K562 (cell line): ENCODE measurements around the gene NKG7. TPM values are rescaled to one million over a fixed set of nuclear protein-coding genes. Genes with fewer than 3 reads are reported as not detected.
A peak's percentile ranks its signal among the peaks of the same experiment; 100 is the strongest.

ENCODE experiments used
- ARID1B ChIP-seq: fragments of 450-650 bp; IDR thresholded peaks from 2 replicates; pipeline ENCODE4 v1.6.1; 2016; ENCODE audit warnings: antibody characterized with exemption, mild to moderate bottlenecking, inconsistent platforms
- EP400 ChIP-seq: fragments of 450-650 bp; IDR thresholded peaks from 2 replicates; pipeline ENCODE4 v1.6.1; 2017; ENCODE audit warnings: antibody characterized with exemption, mild to moderate bottlenecking, moderate library complexity
- FOXP1 ChIP-seq: sonication (generic); formaldehyde crosslinking; IDR thresholded peaks from 2 replicates; pipeline ENCODE4 v1.8.0; 2022; ENCODE audit warnings: mild to moderate bottlenecking, missing genetic modification reagents
- FUS ChIP-seq: fragments of 200-400 bp; formaldehyde crosslinking; optimal IDR thresholded peaks from 2 replicates; pipeline ENCODE3; 2017; ENCODE audit warnings: low read depth, low read length
- HNRNPUL1 ChIP-seq: fragments of 200-400 bp; formaldehyde crosslinking; IDR thresholded peaks from 2 replicates; pipeline ENCODE4 v1.6.1; 2017; ENCODE audit warnings: low read length
- LARP7 ChIP-seq: fragments of 450-650 bp; IDR thresholded peaks from 2 replicates; pipeline ENCODE4 v1.6.1; 2016
- MCM2 ChIP-seq: fragments of 450-650 bp; IDR thresholded peaks from 2 replicates; pipeline ENCODE4 v1.6.1; 2017; ENCODE audit warnings: low read depth, mild to moderate bottlenecking
- MXI1 ChIP-seq: IDR thresholded peaks from 2 replicates; pipeline ENCODE4 v1.6.1; 2011; ENCODE audit warnings: low read depth, mild to moderate bottlenecking, improper control_type of control experiment, low read length
- NFIC ChIP-seq: fragments of 450-650 bp; IDR thresholded peaks from 2 replicates; pipeline ENCODE4 v1.6.1; 2017; ENCODE audit warnings: mild to moderate bottlenecking, inconsistent platforms
- NFXL1 ChIP-seq: fragments of 450-650 bp; formaldehyde crosslinking; IDR thresholded peaks from 2 replicates; pipeline ENCODE4 v1.4.0; 2021; ENCODE audit warnings: mild to moderate bottlenecking
- NR2C1 ChIP-seq, 2 experiments: fragments of 450-650 bp; IDR thresholded peaks; 2 replicates each; pipeline ENCODE4 v1.6.1; 2017; ENCODE audit warnings: mild to moderate bottlenecking in 2 of 2, antibody characterized with exemption in 1 of 2, inconsistent platforms in 1 of 2, missing compliant biosample characterization in 1 of 2, missing genetic modification characterization in 1 of 2
- PHF20 ChIP-seq: fragments of 450-650 bp; IDR thresholded peaks from 2 replicates; pipeline ENCODE4 v1.6.1; 2018; ENCODE audit not compliant: partially characterized antibody
- PRMT5 ChIP-seq: sonication (generic); formaldehyde crosslinking; IDR thresholded peaks from 2 replicates; pipeline ENCODE4 v1.5.0; 2020; ENCODE audit warnings: missing genetic modification reagents
- SIX5 ChIP-seq, 2 experiments: IDR thresholded peaks; 2 replicates each; pipeline ENCODE4 v1.6.1; 2011; ENCODE audit warnings: low read length in 2 of 2, borderline replicate concordance in 1 of 2, low read depth in 1 of 2, mild to moderate bottlenecking in 1 of 2, moderate library complexity in 1 of 2; ENCODE audit not compliant: insufficient read depth in 1 of 2
- SNIP1 ChIP-seq: fragments of 450-650 bp; IDR thresholded peaks from 2 replicates; pipeline ENCODE4 v1.7.1; 2017; ENCODE audit warnings: low read depth, mild to moderate bottlenecking
- SOX6 ChIP-seq: fragments of 450-650 bp; IDR thresholded peaks from 2 replicates; pipeline ENCODE4 v1.6.1; 2014; ENCODE audit warnings: mild to moderate bottlenecking
- TCF7L2 ChIP-seq: fragments of 150-350 bp; IDR thresholded peaks from 2 replicates; pipeline ENCODE4 v1.6.1; 2016; ENCODE audit warnings: low read depth, mild to moderate bottlenecking, low read length, moderate library complexity
- TEAD4 ChIP-seq, 2 experiments: sonication (generic) in 1 of 2; formaldehyde crosslinking in 1 of 2; IDR thresholded peaks; 2 replicates each; pipeline versions ENCODE4 v1.6.1 to v1.8.0; 2012 to 2022; ENCODE audit warnings: borderline replicate concordance in 1 of 2, inconsistent platforms in 1 of 2, low read length in 1 of 2, mild to moderate bottlenecking in 1 of 2, missing genetic modification reagents in 1 of 2
- ZNF232 ChIP-seq: sonication (generic); formaldehyde crosslinking; IDR thresholded peaks from 2 replicates; pipeline ENCODE4 v1.8.0; 2022; ENCODE audit warnings: mild to moderate bottlenecking, missing genetic modification reagents
- ZNF696 ChIP-seq: fragments of 250-450 bp; sonication (Bioruptor Pico); conservative IDR thresholded peaks from 2 replicates; pipeline ENCODE4 v1.4.0; 2020; ENCODE audit warnings: mild to moderate bottlenecking, moderate library complexity
- ZNF780A ChIP-seq: fragments of 250-450 bp; sonication (Bioruptor Pico); IDR thresholded peaks from 2 replicates; pipeline ENCODE4 v1.5.0; 2021; ENCODE audit warnings: mild to moderate bottlenecking
- polyA plus RNA-seq, 8 experiments: library from polyadenylated mRNA; depleted of rRNA in 4 of 8; stranded (reverse) in 5 of 8; unstranded in 3 of 8; fragments of >200 nt; fragmentation: Nextera tagmentation in 2 of 8; fragmentation: Illumina TruSeq in 1 of 8; extraction: Ambion mirVana in 2 of 8; extraction: Trizol in 1 of 8; gene quantifications; 2 replicates each; pipeline versions ENCODE4 v1.2.1 to v1.2.3, GENCODE V29; 2011 to 2014; ENCODE audit warnings: inconsistent platforms in 1 of 8, missing spikeins in 1 of 8
- total RNA-seq, 7 experiments: library from RNA; depleted of rRNA in 6 of 7; stranded (reverse); fragments of >200 nt in 6 of 7; fragmentation: Illumina TruSeq in 2 of 7; extraction: Trizol in 2 of 7; gene quantifications; 2 replicates each; pipeline versions ENCODE4 v1.2.1 to v1.2.3, GENCODE V29; 2011 to 2021; ENCODE audit warnings: low replicate concordance in 1 of 7
- TF ChIP-seq, protein P1 (sequence below): fragments of 450-650 bp; formaldehyde crosslinking; conservative IDR thresholded peaks from 2 replicates; pipeline ENCODE4 v1.4.0; 2022; ENCODE audit warnings: mild to moderate bottlenecking, missing genetic modification characterization
- TF ChIP-seq, protein P2 (sequence below): fragments of 450-650 bp; IDR thresholded peaks from 2 replicates; pipeline ENCODE4 v1.6.1; 2017; ENCODE audit warnings: mild to moderate bottlenecking, moderate library complexity
- TF ChIP-seq, protein P3 (sequence below): fragments of 450-650 bp; formaldehyde crosslinking; IDR thresholded peaks from 2 replicates; pipeline ENCODE4 v1.4.0; 2020; ENCODE audit warnings: mild to moderate bottlenecking, moderate library complexity

NKG7 gene
- total and polyA plus RNA-seq, 9 of the 15 experiments (the other 6 are each of a cell fraction or from before 2014, with no cell fraction given): 0.30 to 0.70 (median 0.51) TPM; not detected in 2

DNA sequence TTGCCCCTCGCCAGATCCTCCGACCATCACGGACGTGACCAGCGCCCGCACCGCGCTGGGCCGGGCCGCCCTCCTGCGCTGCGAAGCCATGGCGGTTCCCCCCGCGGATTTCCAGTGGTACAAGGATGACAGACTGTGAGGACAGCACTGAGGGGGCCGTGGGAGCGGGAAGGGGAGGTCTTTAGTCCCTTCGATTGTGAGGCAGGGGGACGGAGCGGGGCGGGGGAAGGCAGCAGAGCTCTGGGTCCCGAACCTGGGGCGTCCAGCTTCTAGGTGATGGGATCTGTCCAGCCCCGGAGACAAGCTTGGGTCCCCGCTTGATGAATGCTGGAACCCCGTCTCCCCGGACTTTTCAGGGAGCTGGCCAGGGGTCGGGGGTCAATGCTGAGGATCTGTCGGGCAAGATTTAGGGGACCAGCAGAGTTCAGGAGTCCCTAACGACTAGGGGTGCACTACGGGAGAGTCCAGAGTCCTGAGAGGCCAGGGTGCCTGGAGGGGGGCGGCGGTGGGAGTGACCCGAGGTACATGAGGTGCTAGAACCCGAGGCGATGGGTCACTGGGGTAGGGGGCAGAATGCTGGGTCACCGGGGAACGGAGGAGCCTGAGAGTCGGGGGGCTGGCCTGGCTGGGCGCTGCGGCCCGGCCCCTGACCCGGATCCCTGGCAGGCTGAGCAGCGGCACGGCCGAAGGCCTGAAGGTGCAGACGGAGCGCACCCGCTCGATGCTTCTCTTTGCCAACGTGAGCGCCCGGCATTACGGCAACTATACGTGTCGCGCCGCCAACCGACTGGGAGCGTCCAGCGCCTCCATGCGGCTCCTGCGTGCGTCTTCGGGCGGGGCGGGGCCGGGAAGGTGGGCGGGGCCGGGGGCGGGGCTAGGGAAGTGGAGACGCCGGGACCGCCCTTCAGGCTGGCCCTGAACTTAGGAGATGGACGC is 45.1 kb downstream of the NKG7 start (continued):
- TF ChIP-seq NR2C1 (IDR thresholded peaks at IDR 0.05) (no peak), NR2C1 (tag; IDR thresholded peaks at IDR 0.05) (no peak), NFXL1 (CRISPR knock-in tag) (no peak), SNIP1 (no peak), ARID1B (no peak), TCF7L2 (no peak), ZNF696 (no peak), PHF20 (peak; percentile 34), ZNF780A (CRISPR knock-in tag) (no peak), PRMT5 (CRISPR knock-in tag) (no peak), SOX6 (no peak), MXI1 (no peak), NFIC (0 out of 2 replicates have a peak, but pooled peaks have one; percentile 25), SIX5 (IDR thresholded peaks at IDR 0.05; ENCODE audit: borderline replicate concordance in 1 of 2, insufficient read depth in 1 of 2, low read depth in 1 of 2, low read length in 2 of 2) (no peak), ZNF232 (CRISPR knock-in tag) (no peak), LARP7 (no peak), TEAD4 (IDR thresholded peaks at IDR 0.05; ENCODE audit: low read length) (no peak), TEAD4 (CRISPR knock-in tag; IDR thresholded peaks at IDR 0.05; ENCODE audit: borderline replicate concordance) (no peak), MCM2 (no peak), EP400 (peak; percentile 55), HNRNPUL1 (no peak), FUS (no peak), FOXP1 (CRISPR knock-in tag) (0 out of 2 replicates have a peak, but pooled peaks have one; percentile 12)
- TF ChIP-seq, protein P1, sequence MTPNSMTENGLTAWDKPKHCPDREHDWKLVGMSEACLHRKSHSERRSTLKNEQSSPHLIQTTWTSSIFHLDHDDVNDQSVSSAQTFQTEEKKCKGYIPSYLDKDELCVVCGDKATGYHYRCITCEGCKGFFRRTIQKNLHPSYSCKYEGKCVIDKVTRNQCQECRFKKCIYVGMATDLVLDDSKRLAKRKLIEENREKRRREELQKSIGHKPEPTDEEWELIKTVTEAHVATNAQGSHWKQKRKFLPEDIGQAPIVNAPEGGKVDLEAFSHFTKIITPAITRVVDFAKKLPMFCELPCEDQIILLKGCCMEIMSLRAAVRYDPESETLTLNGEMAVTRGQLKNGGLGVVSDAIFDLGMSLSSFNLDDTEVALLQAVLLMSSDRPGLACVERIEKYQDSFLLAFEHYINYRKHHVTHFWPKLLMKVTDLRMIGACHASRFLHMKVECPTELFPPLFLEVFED (CRISPR knock-in tag): no peak
- TF ChIP-seq, protein P2, sequence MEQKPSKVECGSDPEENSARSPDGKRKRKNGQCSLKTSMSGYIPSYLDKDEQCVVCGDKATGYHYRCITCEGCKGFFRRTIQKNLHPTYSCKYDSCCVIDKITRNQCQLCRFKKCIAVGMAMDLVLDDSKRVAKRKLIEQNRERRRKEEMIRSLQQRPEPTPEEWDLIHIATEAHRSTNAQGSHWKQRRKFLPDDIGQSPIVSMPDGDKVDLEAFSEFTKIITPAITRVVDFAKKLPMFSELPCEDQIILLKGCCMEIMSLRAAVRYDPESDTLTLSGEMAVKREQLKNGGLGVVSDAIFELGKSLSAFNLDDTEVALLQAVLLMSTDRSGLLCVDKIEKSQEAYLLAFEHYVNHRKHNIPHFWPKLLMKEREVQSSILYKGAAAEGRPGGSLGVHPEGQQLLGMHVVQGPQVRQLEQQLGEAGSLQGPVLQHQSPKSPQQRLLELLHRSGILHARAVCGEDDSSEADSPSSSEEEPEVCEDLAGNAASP: no peak
- TF ChIP-seq, protein P3, sequence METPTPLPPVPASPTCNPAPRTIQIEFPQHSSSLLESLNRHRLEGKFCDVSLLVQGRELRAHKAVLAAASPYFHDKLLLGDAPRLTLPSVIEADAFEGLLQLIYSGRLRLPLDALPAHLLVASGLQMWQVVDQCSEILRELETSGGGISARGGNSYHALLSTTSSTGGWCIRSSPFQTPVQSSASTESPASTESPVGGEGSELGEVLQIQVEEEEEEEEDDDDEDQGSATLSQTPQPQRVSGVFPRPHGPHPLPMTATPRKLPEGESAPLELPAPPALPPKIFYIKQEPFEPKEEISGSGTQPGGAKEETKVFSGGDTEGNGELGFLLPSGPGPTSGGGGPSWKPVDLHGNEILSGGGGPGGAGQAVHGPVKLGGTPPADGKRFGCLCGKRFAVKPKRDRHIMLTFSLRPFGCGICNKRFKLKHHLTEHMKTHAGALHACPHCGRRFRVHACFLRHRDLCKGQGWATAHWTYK (CRISPR knock-in tag): no peak
